Measurements from ENCODE around the gene XYLT2.
"Not testable (repeated sequence)": the region's sequence is repeated elsewhere in the genome, so short reads cannot be mapped to it uniquely, and the experiment has no call there.

The XYLT2 gene

DNA sequence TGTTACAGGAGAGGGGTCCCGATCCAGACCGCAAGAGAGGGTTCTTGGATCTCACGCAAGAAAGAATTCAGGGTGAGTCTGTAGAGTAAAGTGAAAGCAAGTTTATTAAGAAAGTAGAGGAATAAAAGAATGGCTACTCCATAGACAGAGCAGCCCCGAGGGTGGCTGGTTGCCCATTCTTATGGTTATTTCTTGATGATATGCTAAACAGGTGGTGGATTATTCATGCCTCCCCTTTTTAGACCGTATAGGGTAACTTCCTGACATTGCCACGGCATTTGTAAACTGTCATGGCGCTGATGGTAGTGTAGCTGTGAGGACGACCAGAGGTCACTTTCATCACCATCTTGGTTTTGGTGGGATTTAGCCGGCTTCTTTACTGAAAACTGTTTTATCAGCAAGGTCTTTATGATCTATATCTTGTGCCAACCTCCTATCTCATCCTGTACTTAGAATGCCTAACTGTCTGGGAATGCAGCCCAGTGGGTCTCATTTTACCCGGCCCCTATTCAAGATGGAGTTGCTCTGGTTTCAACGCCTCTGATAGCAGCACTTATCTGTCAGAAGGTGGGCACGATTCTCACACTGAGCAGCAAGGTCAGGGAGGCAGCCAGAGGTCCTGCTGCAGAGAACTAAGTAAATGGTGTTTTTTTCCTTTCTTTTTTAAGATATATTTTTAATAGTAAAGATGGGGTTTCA is 26.5 kb upstream of the XYLT2 start:
- in situ Hi-C loops (cut with MboI; ENCODE audit: low sequenced_read_pairs): no loop called here

DNA sequence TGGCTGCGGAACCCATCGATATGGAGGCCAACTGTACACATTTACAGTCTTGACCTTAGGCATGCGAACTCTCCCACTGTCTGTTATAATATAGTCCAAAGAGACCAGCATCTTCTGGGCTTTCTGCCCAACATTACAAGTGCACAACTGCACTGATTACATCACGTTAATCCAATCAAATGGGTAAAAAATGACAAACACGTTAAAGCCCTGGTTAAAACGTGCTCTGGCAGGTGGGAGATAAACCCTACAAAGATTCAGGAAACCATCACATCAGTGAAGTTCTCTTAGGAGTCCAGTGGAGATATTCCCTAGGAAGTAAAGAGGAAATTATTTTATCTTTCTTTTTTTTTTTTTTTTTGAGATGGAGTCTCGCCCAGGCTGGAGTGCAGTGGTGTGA is 23.7 kb upstream of the XYLT2 start:
- in situ Hi-C loops (cut with MboI; ENCODE audit: low sequenced_read_pairs): no loop called here

DNA sequence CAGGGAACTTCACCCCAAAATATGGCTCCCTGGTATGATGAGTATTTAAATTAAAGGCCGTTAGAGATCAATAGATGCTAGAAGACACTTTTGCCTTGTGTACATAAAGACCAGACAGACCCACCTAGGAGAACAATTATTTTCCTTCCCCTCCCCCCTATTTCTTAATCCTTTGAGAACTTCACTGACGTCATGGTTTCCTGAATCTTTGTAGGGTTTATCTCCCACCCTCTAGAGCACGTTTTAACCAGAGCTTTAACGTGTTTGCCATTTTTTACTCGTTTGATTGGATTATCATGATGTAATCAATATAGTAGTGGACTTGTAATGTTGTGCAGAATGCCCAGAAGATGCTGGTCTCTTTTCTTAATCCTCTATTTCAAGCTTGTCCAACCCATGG is 22.9 kb upstream of the XYLT2 start:
- in situ Hi-C loops (cut with MboI; ENCODE audit: low sequenced_read_pairs): no loop called here

DNA sequence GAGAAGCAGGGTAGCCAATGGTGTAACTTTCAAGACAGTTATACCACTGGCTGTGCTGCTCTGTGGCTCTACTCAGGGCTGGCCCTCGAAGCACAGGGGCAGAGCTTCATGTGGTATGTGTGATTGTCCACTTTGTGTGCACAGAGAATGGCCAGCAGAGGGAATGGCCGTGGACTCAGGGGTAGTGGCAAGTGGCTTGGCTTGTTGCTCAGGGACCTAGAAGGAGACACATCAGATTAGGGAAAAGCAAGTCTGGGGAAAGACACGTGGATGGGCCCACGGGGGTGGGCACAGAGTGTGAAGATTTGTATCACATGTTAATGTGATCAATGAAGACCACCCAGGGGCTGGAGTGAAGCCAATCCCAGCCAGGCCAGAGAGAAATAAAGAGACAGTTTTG is 20.0 kb upstream of the XYLT2 start:
- in situ Hi-C loops (cut with MboI; ENCODE audit: low sequenced_read_pairs): no loop called here

- in situ Hi-C loops (cut with MboI; ENCODE audit: low sequenced_read_pairs): no loop called here
These were observed 19.0 kb upstream of the XYLT2 start for GRCh38 chr17:50326831-50327364.

- in situ Hi-C loops (cut with MboI; ENCODE audit: low sequenced_read_pairs): no loop called here
These were observed 17.3 kb upstream of the XYLT2 start for GRCh38 chr17:50328363-50329325.

DNA sequence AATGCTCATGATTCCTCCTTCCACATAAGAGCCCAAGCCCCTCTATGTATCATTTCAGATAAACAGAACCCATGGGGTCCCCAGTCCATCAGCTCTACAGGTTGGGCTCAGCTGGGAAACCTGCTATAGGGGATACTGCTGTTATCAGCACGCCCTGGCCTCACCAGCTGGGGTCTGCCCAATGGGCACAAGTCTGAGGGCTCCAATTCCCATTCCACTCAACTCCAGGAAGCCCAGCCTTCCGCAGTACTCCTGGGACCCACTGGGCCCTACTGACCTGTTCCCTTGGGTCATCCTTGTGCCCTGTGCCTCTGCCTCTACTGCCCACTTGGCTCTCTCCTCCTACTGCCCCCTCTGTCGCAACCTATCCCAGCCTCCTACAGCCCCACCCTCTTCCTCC is 16.2 kb upstream of the XYLT2 start:
- in situ Hi-C loops (cut with MboI; ENCODE audit: low sequenced_read_pairs): no loop called here

DNA sequence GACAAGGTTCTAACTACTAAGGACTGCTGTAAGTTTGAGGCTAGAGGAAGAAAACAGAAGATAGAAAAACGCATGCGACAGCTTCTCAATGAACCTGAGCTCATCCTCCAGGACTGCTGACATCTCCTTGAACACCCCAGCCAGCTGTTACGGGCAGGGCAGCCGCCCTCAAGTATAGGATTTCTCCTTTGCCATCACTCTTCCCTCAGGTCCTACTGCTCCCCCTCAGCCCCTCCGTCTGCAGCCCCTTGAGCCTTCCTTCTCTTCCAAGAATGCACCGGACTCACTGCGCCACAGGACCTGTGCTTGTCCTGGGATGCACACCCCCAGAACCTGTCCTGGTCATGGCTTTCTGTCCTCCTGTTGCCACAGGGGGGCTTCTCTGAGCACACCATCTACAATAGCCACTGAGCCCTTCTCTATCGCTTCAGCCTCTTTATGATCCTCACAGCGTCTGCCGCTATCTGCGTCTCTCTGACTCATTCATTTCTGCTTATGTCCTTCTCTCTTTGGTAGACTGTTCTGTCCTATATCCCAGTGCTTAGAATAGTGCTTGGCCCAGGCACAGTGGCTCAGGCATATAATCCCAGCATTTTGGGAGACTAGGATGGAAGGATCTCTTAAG is 15.7 kb upstream of the XYLT2 start:
- in situ Hi-C loops (cut with MboI; ENCODE audit: low sequenced_read_pairs): no loop called here

GRCh38 chr17:50331085-50331791 is 14.7 kb upstream of the XYLT2 start:
- in situ Hi-C loops (cut with MboI; ENCODE audit: low sequenced_read_pairs): no loop called here

DNA sequence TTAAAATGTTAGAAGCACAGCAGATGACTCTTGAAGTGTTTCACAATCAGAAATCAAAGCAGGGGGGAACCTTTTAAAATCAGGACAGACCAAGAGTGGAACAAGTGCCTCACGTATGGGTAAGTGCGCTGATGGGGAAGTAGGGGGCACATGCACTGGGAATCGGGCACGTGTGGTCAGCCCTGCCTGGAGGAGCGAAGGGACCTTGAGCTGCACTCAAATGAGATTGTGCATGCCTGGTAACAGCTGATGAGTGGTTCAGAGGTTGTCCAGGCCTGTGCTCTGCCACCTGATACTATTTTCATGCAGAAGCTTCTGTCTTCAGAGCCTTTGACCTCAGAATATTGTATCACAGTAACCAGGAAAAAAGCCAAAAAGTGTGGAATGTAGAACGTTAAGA is 13.7 kb upstream of the XYLT2 start:
- in situ Hi-C loops (cut with MboI; ENCODE audit: low sequenced_read_pairs): no loop called here

GRCh38 chr17:50333291-50334057 is 12.5 kb upstream of the XYLT2 start:
- in situ Hi-C loops (cut with MboI; ENCODE audit: low sequenced_read_pairs): not testable (repeated sequence)

GRCh38 chr17:50337956-50338355 is 8.0 kb upstream of the XYLT2 start:
- in situ Hi-C loops (cut with MboI; ENCODE audit: low sequenced_read_pairs): no loop called here

DNA sequence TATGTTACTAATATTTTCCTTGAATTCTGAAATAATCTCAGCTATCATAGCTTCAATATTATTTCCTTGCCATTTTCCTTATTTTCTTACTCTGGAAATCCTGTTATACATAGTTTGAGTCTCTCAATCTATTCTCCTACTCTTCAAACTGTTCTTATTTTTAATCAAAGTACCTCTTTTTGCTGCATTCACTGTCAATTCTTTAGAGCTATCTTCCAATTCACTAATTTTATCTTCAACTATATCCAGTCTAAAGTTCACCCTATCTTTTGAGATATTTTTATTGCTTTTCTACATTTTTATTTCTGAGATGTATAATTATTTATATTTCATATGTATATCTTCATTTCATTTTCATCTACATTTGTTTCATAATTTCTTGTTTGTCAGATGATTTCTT is 7.3 kb upstream of the XYLT2 start:
- in situ Hi-C loops (cut with MboI; ENCODE audit: low sequenced_read_pairs): no loop called here

DNA sequence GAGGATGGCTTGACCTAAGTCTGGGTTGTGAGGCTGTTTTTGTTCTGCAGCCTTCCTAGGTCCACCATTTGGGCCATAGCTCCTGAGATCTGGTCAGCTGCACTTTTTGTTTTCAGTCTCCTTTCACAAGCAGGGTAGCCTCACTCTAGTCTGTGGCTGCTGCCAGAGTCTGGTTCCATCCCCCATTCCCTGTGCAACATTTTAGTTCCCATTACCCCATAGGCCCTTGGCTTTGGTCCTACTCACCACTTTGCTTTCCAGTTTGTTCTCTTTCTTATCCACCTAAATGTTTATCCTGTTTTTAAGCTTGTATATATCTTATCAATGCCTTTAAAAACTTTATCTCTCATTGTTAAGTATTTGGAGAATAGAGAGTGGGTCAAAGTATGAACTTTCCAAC is 6.5 kb upstream of the XYLT2 start:
- in situ Hi-C loops (cut with MboI; ENCODE audit: low sequenced_read_pairs): no loop called here

DNA sequence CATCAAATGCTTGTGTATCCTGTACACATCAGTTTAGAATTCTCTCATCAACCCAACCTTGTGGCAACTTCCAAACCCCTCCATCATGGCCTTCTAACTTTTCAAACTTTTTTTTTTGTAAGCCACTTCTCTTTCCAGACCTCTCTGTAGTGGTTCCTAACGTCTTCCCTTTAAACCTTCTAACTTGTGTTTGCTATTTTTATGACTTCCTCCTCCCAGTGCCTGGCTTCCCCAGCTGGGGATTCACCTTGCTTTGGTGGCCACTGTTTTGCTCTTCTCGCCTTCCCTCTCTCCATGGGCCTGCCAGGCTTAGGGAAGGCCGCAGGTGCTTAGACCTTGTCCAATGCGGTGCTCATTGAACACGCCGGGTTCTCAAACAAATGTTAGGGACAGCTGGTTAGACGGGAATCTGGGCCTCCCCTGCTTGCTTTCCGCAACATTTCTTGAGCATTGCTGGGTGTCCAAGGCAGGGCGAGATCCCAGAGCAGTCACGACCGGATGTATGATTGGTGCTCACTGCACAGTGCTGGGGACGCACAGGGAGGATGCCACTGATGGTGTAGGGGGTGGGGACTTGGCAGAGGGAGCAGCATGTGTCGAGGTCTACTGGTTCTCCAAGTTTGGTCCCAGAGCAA is 1.1 kb upstream of the XYLT2 start:
- in situ Hi-C loops (cut with MboI; ENCODE audit: low sequenced_read_pairs): no loop called here

DNA sequence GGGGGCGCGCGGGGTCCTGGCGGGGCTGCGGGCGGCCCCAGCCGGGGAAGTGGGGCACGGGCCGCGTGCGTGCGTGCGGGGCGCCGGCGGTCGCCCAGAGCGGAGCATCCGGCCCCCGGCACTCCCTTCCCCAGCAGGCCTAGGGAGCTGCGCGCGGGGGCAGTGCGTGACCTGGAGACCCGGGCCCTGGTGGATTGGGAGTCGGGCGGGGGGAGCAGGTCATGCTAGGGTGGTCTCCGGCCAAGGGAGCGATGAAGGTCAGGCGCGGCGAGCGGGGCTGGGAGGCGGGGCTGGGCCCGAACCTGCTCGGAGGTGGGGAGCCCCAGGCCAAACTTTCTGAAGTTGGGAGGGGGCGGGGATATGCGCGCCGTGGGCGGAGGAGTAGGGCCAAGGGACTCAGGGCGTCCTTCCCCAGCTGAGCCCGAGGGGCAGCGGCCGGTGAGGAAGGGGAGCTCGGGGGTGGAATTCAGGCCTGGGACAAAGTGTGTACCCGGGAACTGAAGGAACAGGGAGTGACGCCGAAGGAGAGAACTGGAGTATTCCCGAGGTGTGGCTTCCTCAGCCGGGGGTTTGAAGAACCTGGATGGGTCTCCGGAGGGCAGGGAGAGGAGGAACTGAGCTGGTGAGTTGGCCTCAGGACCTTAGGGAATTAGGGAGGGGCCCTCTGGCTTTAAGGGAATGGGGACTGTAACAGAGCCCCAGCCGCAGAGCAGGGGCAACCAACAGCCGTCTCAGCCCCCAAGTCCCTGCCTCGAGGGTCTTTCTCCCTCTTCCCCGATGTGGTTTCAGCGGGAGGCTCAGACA is 589 bp downstream of the XYLT2 start:
- in situ Hi-C loops (cut with MboI; ENCODE audit: low sequenced_read_pairs): no loop called here

GRCh38 chr17:50347117-50347893 is 1.4 kb downstream of the XYLT2 start:
- in situ Hi-C loops (cut with MboI; ENCODE audit: low sequenced_read_pairs): no loop called here

DNA sequence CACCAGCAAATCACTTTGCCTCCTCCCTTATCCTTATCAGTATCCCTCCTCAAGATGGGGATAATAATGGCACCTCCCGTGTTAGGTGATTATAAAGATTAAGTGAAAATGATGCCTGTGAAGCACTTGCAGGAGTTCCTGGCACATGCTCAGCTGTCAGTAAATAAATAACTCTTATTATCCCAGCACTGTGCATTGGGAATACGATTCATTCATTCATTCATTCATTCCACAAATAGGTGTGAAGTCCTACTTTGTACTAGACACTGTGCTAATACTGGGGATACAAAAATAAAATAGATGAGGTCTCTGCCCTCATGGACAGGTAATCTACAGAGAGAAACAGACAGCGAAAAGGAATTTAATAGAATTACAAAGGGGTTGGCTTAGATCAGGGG is 2.0 kb downstream of the XYLT2 start:
- in situ Hi-C loops (cut with MboI; ENCODE audit: low sequenced_read_pairs): no loop called here

Measured in HL-60/S4 treated with retinoic acid at 250 ng/mL for 4 days and 3 days (cell line).